Fibroblast of the aortic adventitia (primary cell): ENCODE data around the gene SERPINA10. TPM values are rescaled to one million over a fixed set of nuclear protein-coding genes. Genes with fewer than 3 reads are reported as not detected.
"Not testable (repeated sequence)": the region's sequence is repeated elsewhere in the genome, so short reads cannot be mapped to it uniquely, and the experiment has no call there.

Experiments
- DNase-seq: peaks from one replicate; pipeline ENCODE4 v3.0.0-alpha.2; 2010; ENCODE audit warnings: low read depth
- H3K4me3 ChIP-seq: 2 replicates; pipeline ENCODE4 v1.5.1; 2011; ENCODE audit warnings: low read depth, mild to moderate bottlenecking, control low read depth, low read length, moderate library complexity
- CTCF ChIP-seq: IDR thresholded peaks from 2 replicates; pipeline ENCODE4 v1.5.1; 2011; ENCODE audit warnings: mild to moderate bottlenecking, low read length, control low read depth, inconsistent platforms; ENCODE audit not compliant: insufficient read depth
- total RNA-seq: library from RNA; depleted of rRNA; stranded (reverse); fragments of >200 nt; gene quantifications from 2 replicates; pipeline ENCODE4 v1.2.3, GENCODE V29; 2012; ENCODE audit warnings: low replicate concordance

The SERPINA10 gene
- total RNA-seq, 1 donor: not detected

GRCh38 chr14:94285158-94285557 lies 7.9 kb downstream of the SERPINA10 start:
- H3K4me3 ChIP-seq: no peak overlapping the region
- no peak for TF ChIP-seq CTCF
- no peak for DNase-seq

- H3K4me3 ChIP-seq: no peak overlapping the region
- no peak for TF ChIP-seq CTCF
- no peak for DNase-seq
These were observed 8.8 kb downstream of the SERPINA10 start for GRCh38 chr14:94284221-94284620.

- no peak overlapping the region for H3K4me3 ChIP-seq
- peak; percentile 38 for DNase-seq
- TF ChIP-seq CTCF: no peak
These were observed 9.9 kb downstream of the SERPINA10 start for GRCh38 chr14:94282991-94283723.

GRCh38 chr14:94278731-94279130 lies 14.3 kb downstream of the SERPINA10 start:
- DNase-seq: no peak
- no peak for TF ChIP-seq CTCF
- no peak overlapping the region for H3K4me3 ChIP-seq

- not testable (repeated sequence) for DNase-seq, H3K4me3 ChIP-seq
These were observed 16.0 kb downstream of the SERPINA10 start for GRCh38 chr14:94276898-94277561.

- H3K4me3 ChIP-seq: no peak overlapping the region
- no peak for DNase-seq
- TF ChIP-seq CTCF: no peak
These were observed 23.9 kb downstream of the SERPINA10 start for GRCh38 chr14:94269156-94269555.

- not testable (repeated sequence) for H3K4me3 ChIP-seq, DNase-seq
These were observed 24.5 kb downstream of the SERPINA10 start for GRCh38 chr14:94268582-94268981.

- no peak for TF ChIP-seq CTCF
- H3K4me3 ChIP-seq: no peak overlapping the region
- DNase-seq: no peak
These were observed 25.7 kb downstream of the SERPINA10 start for GRCh38 chr14:94267352-94267751.

GRCh38 chr14:94264195-94264594 lies 28.9 kb downstream of the SERPINA10 start:
- H3K4me3 ChIP-seq: not testable (repeated sequence)
- DNase-seq: peak; percentile 8
